ENCODE results near the gene PROB1. TPM values are rescaled to one million over a fixed set of nuclear protein-coding genes. Genes with fewer than 3 reads are reported as not detected.

PROB1 gene
- total and polyA plus RNA-seq, 2 of the 13 experiments (the other 11 are each of a cell fraction or from before 2014, with no cell fraction given): 0.69 to 1.1 TPM

DNA sequence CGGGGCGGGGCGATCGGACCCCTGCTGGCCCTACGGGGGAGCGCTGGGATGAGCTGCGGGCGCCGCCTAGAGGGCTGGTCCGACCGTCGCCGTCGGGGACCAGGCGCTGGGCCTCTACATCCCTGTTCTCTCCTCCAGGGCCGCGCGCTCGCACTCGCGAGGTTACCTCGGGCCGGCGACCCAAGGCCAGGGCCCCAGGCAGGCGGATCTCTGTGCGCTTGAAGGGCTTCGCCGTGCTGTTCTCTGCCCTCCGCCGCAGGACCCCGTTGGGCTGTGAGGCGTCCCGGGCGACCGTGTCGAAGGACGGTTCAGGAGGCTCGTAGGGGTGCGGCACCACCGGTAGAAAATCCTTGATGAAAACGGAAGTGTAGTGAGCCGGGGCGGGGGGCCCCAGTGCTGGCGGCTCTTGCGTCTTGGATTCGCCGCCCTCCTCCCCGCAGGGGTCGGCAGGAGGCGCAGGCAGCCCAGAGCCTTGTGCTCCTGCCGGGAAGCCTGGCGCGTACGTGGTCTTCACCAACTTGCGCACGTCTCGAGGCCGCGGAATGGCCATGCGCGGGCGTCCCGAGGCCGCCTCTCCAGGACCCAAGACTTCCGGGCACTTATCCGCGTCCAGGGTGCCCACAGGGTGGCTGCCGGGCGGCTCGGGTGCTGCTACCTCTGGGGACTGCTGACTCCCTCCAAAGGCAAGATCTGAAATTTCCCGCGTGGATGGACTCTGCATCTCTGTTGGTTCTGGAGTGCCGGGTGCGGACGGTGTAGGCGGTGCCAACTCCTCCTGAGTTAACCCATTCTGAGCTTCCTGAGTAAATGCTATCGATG lies 2.0 kb downstream of the PROB1 start:
- Histone ChIP-seq H3K36me3 (replicated peaks in 1 of 2; ENCODE audit: control insufficient read depth in 1 of 2, insufficient read depth in 2 of 2, low read length in 2 of 2) (no peaks in the 10 kb centered on the region), H4K20me1 (ENCODE audit: insufficient read depth, low read length) (no peaks in the 10 kb centered on the region), H3K9ac (ENCODE audit: insufficient read depth, low read depth, low read length) (no peak overlapping the region), H2AFZ (ENCODE audit: low read length) (no peak overlapping the region), H3K9me3 (ENCODE audit: low read length) (no peaks in the 10 kb centered on the region), H3K4me1 (ENCODE audit: insufficient read depth, low read length) (peaks cover 43% of the 10 kb centered on the region), H3K79me2 (ENCODE audit: insufficient read depth, low read length) (no peaks in the 10 kb centered on the region), H3K4me2 (ENCODE audit: low read depth, low read length) (no peak overlapping the region), H3K27me3 (ENCODE audit: control insufficient read depth in 1 of 2, insufficient read depth in 2 of 2, low read length in 2 of 2) (no peaks in the 10 kb centered on the region), H3K4me3 (replicated peaks in 1 of 3; ENCODE audit: insufficient read depth in 1 of 3, low read depth in 2 of 3, low read length in 3 of 3) (no peak overlapping the region), H3K27ac (ENCODE audit: extremely low read length, insufficient read depth, low read length) (no peak overlapping the region)
- DNase-seq (ENCODE audit: low spot score): no peak
- ChIA-PET POLR2A (interaction anchor here (1.4 kb wide), 1 partner anchor 11 kb away, joined by 3 read pairs; the partner anchor contains the start of gene SPATA24), CTCF (ENCODE audit: low intra/inter-chr PET ratio, low total read pairs) (no interaction called here)
- intact Hi-C loops (cut with micrococcal nuclease; ENCODE audit: unreplicated experiment) (no loop called here), in situ Hi-C loops (cut with HindIII; ENCODE audit: extremely low pct_ligation_motif_present, low pct_unique_long_range_greater_than_20kb) (no loop called here)
- BruUV-seq (replicated peaks): no TSS peak
- FAIRE-seq: no peak
- ATAC-seq: no peak
- 95% methylated on average over 56 of the region's 77 CpGs for WGBS (ENCODE audit: low lambda C conversion rate)
- no peak for TF ChIP-seq PAF1 (CRISPR knock-in tag; IDR thresholded peaks at IDR 0.05)
- no peak for TF ChIP-seq ZNF616 (CRISPR knock-in tag; IDR thresholded peaks at IDR 0.05; ENCODE audit: low read depth)
- TF ChIP-seq ZNF660 (CRISPR knock-in tag; IDR thresholded peaks at IDR 0.05; ENCODE audit: borderline replicate concordance, low read depth): no peak
- TF ChIP-seq RXRA (CRISPR knock-in tag; IDR thresholded peaks at IDR 0.05): no peak
- no peak for TF ChIP-seq ZHX2 (IDR thresholded peaks at IDR 0.05; ENCODE audit: low read depth)
- TF ChIP-seq ZHX2 (CRISPR knock-in tag; IDR thresholded peaks at IDR 0.05; ENCODE audit: borderline replicate concordance): no peak
